T-cell (primary cell): ENCODE data around the gene PRKN. TPM values are rescaled to one million over a fixed set of nuclear protein-coding genes. Genes with fewer than 3 reads are reported as not detected.

Experiments used
- ATAC-seq, 4 experiments: fragments of 200-7000 bp in 3 of 4; fragments of 150-1000 bp in 1 of 4; cut with Tn5 transposase; replicated peaks in 1 of 4; 1 replicate in 3 of 4; 2 replicates in 1 of 4; pipeline ENCODE4 v1.10.0; 2021; ENCODE audit warnings: moderate library complexity in 3 of 4, mild to moderate bottlenecking in 2 of 4, moderate number of reproducible peaks in 1 of 4
- CTCF ChIA-PET, 2 donors: fragments of 300-600 bp; sonication (Branson Sonifier 250); formaldehyde crosslinking; loops; one replicate each; lab custom pipeline; 2022; ENCODE audit warnings: antibody characterized with exemption in 2 of 2; lab: Charles Lee
- POLR2A ChIA-PET, 2 donors: fragments of 300-600 bp; sonication (Branson Sonifier 250); formaldehyde crosslinking; loops; one replicate each; lab custom pipeline; 2022; ENCODE audit warnings: antibody characterized with exemption in 2 of 2; lab: Charles Lee
- DNase-seq, 35 experiments: peaks; one replicate each; pipeline versions ENCODE4 v3.0.0 to v3.0.0-alpha.2; 2013 to 2023
- H3K27ac ChIP-seq: one replicate; pipeline ENCODE4 v1.5.1; 2013; ENCODE audit warnings: low read length
- H3K27me3 ChIP-seq, 2 experiments: replicated peaks in 1 of 2; 1 replicate in 1 of 2; 2 replicates in 1 of 2; pipeline versions ENCODE4 v1.6.1 to v1.7.0; 2013; ENCODE audit warnings: low read length in 1 of 2, mixed read lengths in 1 of 2; ENCODE audit not compliant: control insufficient read depth in 2 of 2, insufficient read depth in 2 of 2; ENCODE audit errors: extremely low read depth in 1 of 2
- H3K36me3 ChIP-seq, 2 donors: 1 replicate in 1 of 2; 2 replicates in 1 of 2; pipeline versions ENCODE4 v1.6.1 to v1.7.0; 2013; ENCODE audit warnings: low read length in 1 of 2; ENCODE audit not compliant: control insufficient read depth in 2 of 2, insufficient read depth in 1 of 2; ENCODE audit errors: extremely low read depth in 1 of 2
- H3K4me1 ChIP-seq, 2 experiments: 1 replicate in 1 of 2; 2 replicates in 1 of 2; pipeline versions ENCODE4 v1.6.1 to v1.7.0; 2013; ENCODE audit warnings: low read length in 2 of 2, mixed read lengths in 1 of 2; ENCODE audit not compliant: insufficient read depth in 2 of 2, control insufficient read depth in 1 of 2; ENCODE audit errors: extremely low read depth in 1 of 2
- H3K4me3 ChIP-seq, 2 donors: 1 replicate in 1 of 2; 2 replicates in 1 of 2; pipeline versions ENCODE4 v1.5.1 to v1.7.0; 2013; ENCODE audit warnings: mild to moderate bottlenecking in 2 of 2, low read length in 1 of 2, moderate library complexity in 1 of 2; ENCODE audit not compliant: control insufficient read depth in 1 of 2; ENCODE audit errors: extremely low read depth in 1 of 2
- H3K9me3 ChIP-seq: 2 replicates; pipeline ENCODE4 v1.7.0; 2013
- H3K27ac Mint-ChIP-seq, 2 donors: one replicate each; pipeline ENCODE4 v1.8.0; 2020 to 2021; ENCODE audit warnings: mild to moderate bottlenecking in 2 of 2, mixed read lengths in 2 of 2
- H3K27me3 Mint-ChIP-seq, 2 donors: one replicate each; pipeline ENCODE4 v1.8.0; 2021 to 2022; ENCODE audit warnings: mixed read lengths in 2 of 2
- H3K36me3 Mint-ChIP-seq: one replicate; pipeline ENCODE4 v1.8.0; 2021; ENCODE audit warnings: mixed read lengths
- H3K4me1 Mint-ChIP-seq, 3 donors: one replicate each; pipeline ENCODE4 v1.8.0; 2020 to 2022; ENCODE audit warnings: mixed read lengths in 3 of 3, mild to moderate bottlenecking in 1 of 3
- H3K4me3 Mint-ChIP-seq, 3 donors: one replicate each; pipeline ENCODE4 v1.8.0; 2020 to 2022; ENCODE audit warnings: mild to moderate bottlenecking in 3 of 3, mixed read lengths in 3 of 3, moderate library complexity in 3 of 3
- H3K9me3 Mint-ChIP-seq, 3 donors: one replicate each; pipeline ENCODE4 v1.8.0; 2020 to 2022; ENCODE audit warnings: mixed read lengths in 3 of 3
- WGBS: methylation state at CpG from one replicate; pipeline ENCODE4 v1.1.5; 2013; ENCODE audit warnings: missing lambda C conversion rate; ENCODE audit not compliant: insufficient coverage; 5-methylcytosine and 5-hydroxymethylcytosine counted together
- total RNA-seq, 35 experiments: library from RNA in 6 of 35; stranded (reverse) in 6 of 35; fragments of 120-200 nt in 1 of 35; gene quantifications; one replicate each; pipeline versions ENCODE4 v1.2.1 to v1.2.4 and lab custom pipeline; 2013 to 2026

The PRKN gene
- total RNA-seq, 5 donors from 2014 or later (not counting 1 experiment from before 2014, with no cell fraction given), result 3.4 to 7.7 (median 6.1) TPM

- DNase-seq (no peak), ATAC-seq (no peak)
- ChIA-PET CTCF (interaction anchor here in 1 of 2 donors (1.2 kb wide), 1 partner anchor 8 kb away, joined by 3 read pairs; no protein-coding TSS in a partner anchor), POLR2A (interaction anchor here in 1 of 2 donors (1.7 kb wide), 1 partner anchor 1454 kb away, joined by 9 read pairs; the partner anchor contains the start of gene AGPAT4)
- H3K9me3 Mint-ChIP-seq, result peaks cover 0 to 5% (median 3%) of the 10 kb centered on the region in 3 donors
- no CpG with 5 or more reads among the region's 1 CpG for WGBS
- H3K4me3 ChIP-seq, result no peak overlapping the region
- H3K27ac Mint-ChIP-seq, result peak overlapping the region; percentile 56 to 88
- H3K27ac ChIP-seq, result peak overlapping the region; percentile 80
- peaks cover 5 to 14% of the 10 kb centered on the region in 2 experiments for H3K4me1 ChIP-seq
- peaks cover 0 to 5% of the 10 kb centered on the region in 2 donors for H3K27me3 Mint-ChIP-seq
- H3K9me3 ChIP-seq, result no peaks in the 10 kb centered on the region
- H3K36me3 ChIP-seq, result no peaks in the 10 kb centered on the region
- H3K4me1 Mint-ChIP-seq, result peaks cover 19 to 24% (median 22%) of the 10 kb centered on the region in 3 donors
- peak overlapping the region; percentile 75 to 92 (median 86) for H3K4me3 Mint-ChIP-seq
- H3K27me3 ChIP-seq, result no peaks in the 10 kb centered on the region
- H3K36me3 Mint-ChIP-seq, result no peaks in the 10 kb centered on the region
Observed at GRCh38 chr6:162728706-162729105, 1.1 kb upstream of the PRKN start.

GRCh38 chr6:162728197-162728596, 631 bp upstream of the PRKN start:
- Histone ChIP-seq H3K27ac (peak overlapping the region; percentile 80), H3K4me3 (peak overlapping the region in 1 of 2 donors; percentile 57), H3K27me3 (no peaks in the 10 kb centered on the region), H3K4me1 (peaks cover 3 to 10% of the 10 kb centered on the region in 2 experiments), H3K36me3 (no peaks in the 10 kb centered on the region), H3K9me3 (no peaks in the 10 kb centered on the region)
- POLR2A ChIA-PET, result interaction anchor here in 1 of 2 donors (1.7 kb wide), 1 partner anchor 1454 kb away, joined by 9 read pairs; the partner anchor contains the start of gene AGPAT4
- Mint-ChIP-seq H3K36me3 (no peaks in the 10 kb centered on the region), H3K4me3 (peak overlapping the region; percentile 75 to 92 (median 86)), H3K9me3 (peaks cover 0 to 5% (median 3%) of the 10 kb centered on the region in 3 donors), H3K27me3 (peaks cover 0 to 5% of the 10 kb centered on the region in 2 donors), H3K4me1 (peaks cover 14 to 19% (median 17%) of the 10 kb centered on the region in 3 donors), H3K27ac (peak overlapping the region; percentile 56 to 88)
- CTCF ChIA-PET, result interaction anchor here in 1 of 2 donors (1.2 kb wide), 1 partner anchor 8 kb away, joined by 3 read pairs; no protein-coding TSS in a partner anchor
- peak in 1 of 35 experiments; percentile 0 for DNase-seq
- ATAC-seq, result no peak
- WGBS, result 93% methylated on average over 6 of the region's 7 CpGs

- Mint-ChIP-seq H3K36me3 (no peaks in the 10 kb centered on the region), H3K27me3 (peaks cover 0 to 5% of the 10 kb centered on the region in 2 donors), H3K4me1 (peaks cover 12 to 16% (median 13%) of the 10 kb centered on the region in 3 donors), H3K4me3 (peak overlapping the region; percentile 86 to 92 (median 91)), H3K9me3 (peaks cover 0 to 5% (median 3%) of the 10 kb centered on the region in 3 donors), H3K27ac (peak overlapping the region; percentile 87 to 88)
- Histone ChIP-seq H3K27me3 (no peaks in the 10 kb centered on the region), H3K4me3 (peak overlapping the region; percentile 57 to 74), H3K4me1 (peaks cover 3 to 10% of the 10 kb centered on the region in 2 experiments), H3K36me3 (no peaks in the 10 kb centered on the region), H3K9me3 (no peaks in the 10 kb centered on the region), H3K27ac (peak overlapping the region; percentile 61)
- 2% methylated on average over 8 of the region's 13 CpGs for WGBS
- CTCF ChIA-PET, result no interaction called here
- DNase-seq (peak in 4 of 35 experiments; percentile 1 to 35 (median 4)), ATAC-seq (peak in 3 of 4 experiments; percentile 5 to 31 (median 23))
- POLR2A ChIA-PET, result no interaction called here
Observed at GRCh38 chr6:162726947-162727321, 632 bp downstream of the PRKN start.

GRCh38 chr6:162722633-162723032, 4.9 kb downstream of the PRKN start:
- H3K4me1 ChIP-seq, result peaks cover 3% of the 10 kb centered on the region in 2 experiments
- Mint-ChIP-seq H3K27ac (no peak overlapping the region), H3K36me3 (peaks cover 3% of the 10 kb centered on the region), H3K4me3 (no peak overlapping the region), H3K27me3 (peaks cover 0 to 5% of the 10 kb centered on the region in 2 donors), H3K4me1 (peaks cover 7 to 13% (median 9%) of the 10 kb centered on the region in 3 donors), H3K9me3 (peaks cover 0 to 3% (median 3%) of the 10 kb centered on the region in 3 donors)
- ChIA-PET POLR2A (interaction anchor here in 1 of 2 donors (0.6 kb wide), 1 partner anchor 14 kb away, joined by 4 read pairs; no protein-coding TSS in a partner anchor), CTCF (no interaction called here)
- H3K4me3 ChIP-seq, result no peak overlapping the region
- H3K27ac ChIP-seq, result no peak overlapping the region
- H3K9me3 ChIP-seq, result no peaks in the 10 kb centered on the region
- WGBS, result no CpG with 5 or more reads among the region's 1 CpG
- DNase-seq, result no peak
- no peak for ATAC-seq
- no peaks in the 10 kb centered on the region for H3K27me3 ChIP-seq
- H3K36me3 ChIP-seq, result no peaks in the 10 kb centered on the region

- Mint-ChIP-seq H3K4me1 (peaks cover 7 to 13% (median 9%) of the 10 kb centered on the region in 3 donors), H3K9me3 (peaks cover 0 to 3% (median 3%) of the 10 kb centered on the region in 3 donors), H3K4me3 (no peak overlapping the region), H3K27ac (no peak overlapping the region), H3K27me3 (peaks cover 0 to 5% of the 10 kb centered on the region in 2 donors), H3K36me3 (peaks cover 3% of the 10 kb centered on the region)
- no peak overlapping the region for H3K4me3 ChIP-seq
- peaks cover 2 to 3% of the 10 kb centered on the region in 2 experiments for H3K4me1 ChIP-seq
- no peaks in the 10 kb centered on the region for H3K36me3 ChIP-seq
- no peaks in the 10 kb centered on the region for H3K9me3 ChIP-seq
- no peak for DNase-seq
- no peaks in the 10 kb centered on the region for H3K27me3 ChIP-seq
- ChIA-PET CTCF (no interaction called here), POLR2A (interaction anchor here in 1 of 2 donors (0.6 kb wide), 1 partner anchor 14 kb away, joined by 4 read pairs; no protein-coding TSS in a partner anchor)
- no CpG with 5 or more reads among the region's 2 CpGs for WGBS
- no peak for ATAC-seq
- no peak overlapping the region for H3K27ac ChIP-seq
Observed at GRCh38 chr6:162722226-162722625, 5.3 kb downstream of the PRKN start.

GRCh38 chr6:162721404-162721687, 6.2 kb downstream of the PRKN start:
- Mint-ChIP-seq H3K36me3 (peaks cover 6% of the 10 kb centered on the region), H3K4me1 (peaks cover 0 to 12% (median 2%) of the 10 kb centered on the region in 3 donors), H3K27me3 (peaks cover 0 to 3% of the 10 kb centered on the region in 2 donors), H3K4me3 (no peak overlapping the region), H3K9me3 (peaks cover 0 to 6% (median 3%) of the 10 kb centered on the region in 3 donors), H3K27ac (no peak overlapping the region)
- Histone ChIP-seq H3K27ac (no peak overlapping the region), H3K27me3 (no peaks in the 10 kb centered on the region), H3K9me3 (no peaks in the 10 kb centered on the region), H3K4me1 (no peaks in the 10 kb centered on the region), H3K36me3 (no peaks in the 10 kb centered on the region), H3K4me3 (no peak overlapping the region)
- DNase-seq (no peak), ATAC-seq (no peak)
- ChIA-PET CTCF (no interaction called here), POLR2A (no interaction called here)
- WGBS, result 100% methylated on average over 1 of the region's 2 CpGs
